HCT116 (cell line): ENCODE data around the gene PCSK6. TPM values are rescaled to one million over a fixed set of nuclear protein-coding genes. Genes with fewer than 3 reads are reported as not detected.

Experiments
- ATAC-seq: fragments of 200-7000 bp; cut with Tn5 transposase; 2 replicates; pipeline ENCODE4 v1.9.1; 2020; ENCODE audit warnings: mild to moderate bottlenecking, moderate library complexity
- BruUV-seq: library from RNA; stranded (reverse); fragments of 400-500 nt; replicated peaks from 2 replicates; lab custom pipeline; 2021; lab: Mats Ljungman, UMichigan
- CTCF ChIA-PET: fragments of 300-600 bp; sonication (Branson Sonifier 250); formaldehyde crosslinking; loops from one replicate; lab custom pipeline; 2021; ENCODE audit warnings: antibody characterized with exemption; lab: Charles Lee
- POLR2A ChIA-PET: fragments of 300-600, 350-600 bp; sonication (Branson Sonifier 250); formaldehyde crosslinking; loops from one replicate; lab custom pipeline; 2021; ENCODE audit warnings: antibody characterized with exemption; lab: Charles Lee
- RAD21 ChIA-PET, 2 experiments: fragments of 300-600 bp; sonication (Branson Sonifier 250); formaldehyde crosslinking; loops; one replicate each; lab custom pipeline; 2023; ENCODE audit warnings: low total read pairs in 2 of 2; ENCODE audit not compliant: uncharacterized antibody in 2 of 2, unreplicated experiment in 2 of 2, low non-redundant PET in 1 of 2; lab: Charles Lee
- DNase-seq: peaks from one replicate; pipeline ENCODE4 v3.0.0-alpha.2; 2010; ENCODE audit warnings: low read depth, low spot score
- H2AFZ ChIP-seq: fragments of 200-600 bp; shearing (Covaris generic), sonication (generic); 2 replicates; pipeline ENCODE4 v1.6.1; 2017; ENCODE audit warnings: low read depth, mixed run types, mixed read lengths, antibody characterized with exemption, low read length; ENCODE audit not compliant: poor library complexity, severe bottlenecking
- H3K27ac ChIP-seq: 2 replicates; pipeline ENCODE4 v1.5.1; 2012; ENCODE audit warnings: low read depth, low read length
- H3K27me3 ChIP-seq: fragments of 200-600 bp; sonication (generic); 2 replicates; pipeline ENCODE4 v1.6.1; 2016; ENCODE audit warnings: mixed run types, low read length, mixed read lengths; ENCODE audit not compliant: insufficient read depth
- H3K36me3 ChIP-seq, 2 experiments: fragments of 200-500 bp in 1 of 2; fragments of 200-600 bp in 1 of 2; sonication (Bioruptor generic) in 1 of 2; sonication (generic) in 1 of 2; 2 replicates each; pipeline versions ENCODE4 v1.5.1 to v1.6.1; 2014 to 2016; ENCODE audit warnings: low read length in 2 of 2, inconsistent platforms in 1 of 2, mixed read lengths in 1 of 2, mixed run types in 1 of 2; ENCODE audit not compliant: insufficient read depth in 2 of 2, control insufficient read depth in 1 of 2
- H3K4me1 ChIP-seq, 2 experiments: fragments of 200-600 bp in 1 of 2; sonication (generic) in 1 of 2; 2 replicates each; pipeline versions ENCODE4 v1.5.1 to v1.6.1; 2012 to 2017; ENCODE audit warnings: low read length in 2 of 2, inconsistent platforms in 1 of 2, mild to moderate bottlenecking in 1 of 2, mixed read lengths in 1 of 2, mixed run types in 1 of 2, moderate library complexity in 1 of 2; ENCODE audit not compliant: insufficient read depth in 2 of 2, control insufficient read depth in 1 of 2
- H3K4me2 ChIP-seq: fragments of 200-600 bp; sonication (generic); 2 replicates; pipeline ENCODE4 v1.6.1; 2017; ENCODE audit warnings: mixed run types, low read length, mixed read lengths
- H3K4me3 ChIP-seq, 2 experiments: fragments of 200-600 bp in 1 of 2; sonication (generic) in 1 of 2; replicated peaks in 1 of 2; 2 replicates each; pipeline ENCODE4 v1.5.1; 2011 to 2016; ENCODE audit warnings: low read length in 2 of 2, control low read depth in 1 of 2, low read depth in 1 of 2, mild to moderate bottlenecking in 1 of 2, mixed read lengths in 1 of 2, mixed run types in 1 of 2
- H3K79me2 ChIP-seq: fragments of 200-600 bp; sonication (generic); 2 replicates; pipeline ENCODE4 v1.6.1; 2017; ENCODE audit warnings: mild to moderate bottlenecking, mixed run types, low read length, moderate library complexity, mixed read lengths; ENCODE audit not compliant: insufficient read depth
- H3K9ac ChIP-seq: fragments of 200-600 bp; sonication (generic); 2 replicates; pipeline ENCODE4 v1.6.1; 2016; ENCODE audit warnings: low read length, mixed read lengths
- H3K9me2 ChIP-seq: fragments of 200-600 bp; sonication (generic), shearing (Covaris generic); 2 replicates; pipeline ENCODE4 v1.6.1; 2017; ENCODE audit warnings: mixed run types, mild to moderate bottlenecking, moderate library complexity; ENCODE audit not compliant: insufficient read depth
- H3K9me3 ChIP-seq, 2 experiments: fragments of 200-500 bp in 1 of 2; fragments of 200-600 bp in 1 of 2; sonication (Bioruptor generic) in 1 of 2; sonication (generic) in 1 of 2; 2 replicates each; pipeline ENCODE4 v1.6.1; 2014 to 2017; ENCODE audit warnings: low read length in 2 of 2, mixed read lengths in 2 of 2, inconsistent platforms in 1 of 2, low read depth in 1 of 2, mild to moderate bottlenecking in 1 of 2, mixed run types in 1 of 2, moderate library complexity in 1 of 2; ENCODE audit not compliant: control insufficient read depth in 1 of 2, insufficient read depth in 1 of 2
- H4K20me1 ChIP-seq: fragments of 200-600 bp; sonication (generic), shearing (Covaris generic); 2 replicates; pipeline ENCODE4 v1.6.1; 2017; ENCODE audit warnings: mixed run types, mild to moderate bottlenecking, moderate library complexity; ENCODE audit not compliant: insufficient read depth
- CBX3 ChIP-seq: IDR thresholded peaks from 2 replicates; pipeline ENCODE4 v1.6.1; 2012; ENCODE audit warnings: low read depth
- CEBPB ChIP-seq: IDR thresholded peaks from 2 replicates; pipeline ENCODE4 v1.6.1; 2012; ENCODE audit warnings: low read depth
- CTCF ChIP-seq, 3 experiments: fragments of 200-600 bp in 1 of 3; sonication (generic) in 1 of 3; IDR thresholded peaks in 2 of 3; conservative IDR thresholded peaks in 1 of 3; 2 replicates each; pipeline ENCODE4 v1.5.1; 2012 to 2017; ENCODE audit warnings: low read depth in 2 of 3, low read length in 2 of 3, antibody characterized with exemption in 1 of 3, borderline replicate concordance in 1 of 3, control low read depth in 1 of 3, mild to moderate bottlenecking in 1 of 3, mixed read lengths in 1 of 3, mixed run types in 1 of 3, moderate library complexity in 1 of 3; ENCODE audit not compliant: insufficient read depth in 1 of 3
- EGR1 ChIP-seq: IDR thresholded peaks from 2 replicates; pipeline ENCODE4 v1.6.1; 2012; ENCODE audit warnings: low read depth
- ELF1 ChIP-seq: IDR thresholded peaks from 2 replicates; pipeline ENCODE4 v1.6.1; 2012; ENCODE audit warnings: low read depth, borderline replicate concordance
- EZH2phosphoT487 ChIP-seq: fragments of 200-600 bp; IDR thresholded peaks from 2 replicates; pipeline ENCODE4 v1.6.1; 2018; ENCODE audit warnings: antibody characterized with exemption, borderline replicate concordance
- FOSL1 ChIP-seq: IDR thresholded peaks from 2 replicates; pipeline ENCODE4 v1.6.1; 2012; ENCODE audit warnings: low read depth
- JUND ChIP-seq: IDR thresholded peaks from 2 replicates; pipeline ENCODE4 v1.6.1; 2012
- MAX ChIP-seq: IDR thresholded peaks from 2 replicates; pipeline ENCODE4 v1.6.1; 2012
- RAD21 ChIP-seq: IDR thresholded peaks from 2 replicates; pipeline ENCODE4 v1.6.1; 2012; ENCODE audit warnings: low read depth, mild to moderate bottlenecking
- SIN3A ChIP-seq: IDR thresholded peaks from 2 replicates; pipeline ENCODE4 v1.6.1; 2012; ENCODE audit warnings: low read depth
- SP1 ChIP-seq: IDR thresholded peaks from 2 replicates; pipeline ENCODE4 v1.6.1; 2012; ENCODE audit warnings: low read depth
- SRF ChIP-seq: IDR thresholded peaks from 2 replicates; pipeline ENCODE4 v1.6.1; 2012; ENCODE audit warnings: low read depth
- YY1 ChIP-seq: IDR thresholded peaks from 2 replicates; pipeline ENCODE4 v1.6.1; 2011; ENCODE audit warnings: low read length, low read depth, moderate library complexity, mild to moderate bottlenecking; ENCODE audit not compliant: insufficient replicate concordance; ENCODE audit errors: extremely low read depth
- ZFX ChIP-seq: fragments of 450-650 bp; IDR thresholded peaks from 2 replicates; pipeline ENCODE4 v1.6.1; 2017
- ZNF274 ChIP-seq: fragments of 200-500 bp; sonication (Bioruptor generic); IDR thresholded peaks from 2 replicates; pipeline ENCODE4 v1.6.1; 2014; ENCODE audit warnings: mild to moderate bottlenecking, low read depth, low read length, inconsistent platforms
- intact Hi-C: fragments of 100-400 bp; cut with micrococcal nuclease; formaldehyde crosslinking; loops from 2 replicates; pipeline ENCODE4 v1.10.0; 2022
- total RNA-seq: library from RNA; stranded (reverse); gene quantifications from one replicate; pipeline ENCODE4 v1.2.1, GENCODE V29; 2021; ENCODE audit not compliant: unreplicated experiment

Gene PCSK6
- total RNA-seq, 1 experiment from 2014 or later: 13.5 TPM

- ChIA-PET POLR2A (no interaction called here), CTCF (no interaction called here), RAD21 (interaction anchor here in 1 of 2 experiments (0.9 kb wide), 1 partner anchor 39 kb away, joined by 3 read pairs; no protein-coding TSS in a partner anchor)
- Histone ChIP-seq H3K4me3 (no peak overlapping the region), H4K20me1 (no peaks in the 10 kb centered on the region), H3K9me3 (no peaks in the 10 kb centered on the region), H3K9me2 (no peaks in the 10 kb centered on the region), H3K79me2 (no peaks in the 10 kb centered on the region; the same call in 1 of the 2 replicates), H3K4me1 (no peaks in the 10 kb centered on the region), H3K9ac (no peak overlapping the region), H3K27me3 (no peaks in the 10 kb centered on the region), H3K36me3 (no peaks in the 10 kb centered on the region), H2AFZ (no peak overlapping the region), H3K27ac (no peak overlapping the region), H3K4me2 (no peak overlapping the region)
- TF ChIP-seq ZFX: no peak
- TF ChIP-seq CTCF (IDR thresholded peaks at IDR 0.05 in 2 of 3, conservative IDR thresholded peaks at IDR 0.05 in 1 of 3; ENCODE audit: borderline replicate concordance in 1 of 3, insufficient read depth in 1 of 3, low read depth in 2 of 3, low read length in 2 of 3): no peak
- TF ChIP-seq MAX: no peak
- TF ChIP-seq CBX3: no peak
- TF ChIP-seq EGR1: no peak
- TF ChIP-seq JUND: no peak
- TF ChIP-seq ELF1: no peak
- no peak for TF ChIP-seq CEBPB
- TF ChIP-seq FOSL1: no peak
- TF ChIP-seq YY1: no peak
- TF ChIP-seq SP1: no peak
- TF ChIP-seq SRF: no peak
- no peak for TF ChIP-seq RAD21
- TF ChIP-seq EZH2phosphoT487: no peak
- no peak for TF ChIP-seq SIN3A
- TF ChIP-seq ZNF274: no peak
- DNase-seq: no peak
- ATAC-seq: no peak
- intact Hi-C loops: no loop called here
- no TSS peak for BruUV-seq
Observed at GRCh38 chr15:101470548-101471239, 18.8 kb downstream of the PCSK6 start.
